ENCODE data around the gene MEGF8.

MEGF8 gene

DNA sequence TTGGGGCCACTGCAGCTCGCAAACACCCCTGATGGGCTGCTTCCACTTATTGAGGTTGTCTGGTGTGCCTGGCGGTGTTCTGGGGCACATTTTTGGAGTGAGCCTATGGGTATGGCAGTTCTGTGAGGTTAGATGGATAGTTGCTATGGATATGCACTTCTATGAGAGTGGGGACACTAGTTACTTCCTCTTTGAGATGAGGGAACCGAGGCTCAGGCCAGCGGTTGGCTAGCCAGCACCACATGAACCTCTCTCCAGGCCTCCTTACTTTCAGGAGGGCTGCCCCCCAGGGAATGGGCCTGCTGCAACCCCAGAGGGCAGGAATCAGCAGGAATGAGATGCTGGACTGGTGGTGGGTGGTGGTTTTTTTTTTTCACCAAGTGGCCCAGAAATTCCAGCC is 37.0 kb upstream of the MEGF8 start:
- TF ChIP-seq, protein P1, sequence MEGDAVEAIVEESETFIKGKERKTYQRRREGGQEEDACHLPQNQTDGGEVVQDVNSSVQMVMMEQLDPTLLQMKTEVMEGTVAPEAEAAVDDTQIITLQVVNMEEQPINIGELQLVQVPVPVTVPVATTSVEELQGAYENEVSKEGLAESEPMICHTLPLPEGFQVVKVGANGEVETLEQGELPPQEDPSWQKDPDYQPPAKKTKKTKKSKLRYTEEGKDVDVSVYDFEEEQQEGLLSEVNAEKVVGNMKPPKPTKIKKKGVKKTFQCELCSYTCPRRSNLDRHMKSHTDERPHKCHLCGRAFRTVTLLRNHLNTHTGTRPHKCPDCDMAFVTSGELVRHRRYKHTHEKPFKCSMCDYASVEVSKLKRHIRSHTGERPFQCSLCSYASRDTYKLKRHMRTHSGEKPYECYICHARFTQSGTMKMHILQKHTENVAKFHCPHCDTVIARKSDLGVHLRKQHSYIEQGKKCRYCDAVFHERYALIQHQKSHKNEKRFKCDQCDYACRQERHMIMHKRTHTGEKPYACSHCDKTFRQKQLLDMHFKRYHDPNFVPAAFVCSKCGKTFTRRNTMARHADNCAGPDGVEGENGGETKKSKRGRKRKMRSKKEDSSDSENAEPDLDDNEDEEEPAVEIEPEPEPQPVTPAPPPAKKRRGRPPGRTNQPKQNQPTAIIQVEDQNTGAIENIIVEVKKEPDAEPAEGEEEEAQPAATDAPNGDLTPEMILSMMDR (IDR thresholded peaks at IDR 0.05; ENCODE audit: low read depth, low read length) = no peak
- no peak for TF ChIP-seq EZH2phosphoT487 (IDR thresholded peaks at IDR 0.05; ENCODE audit: low read depth)
- H3K27ac ChIP-seq (ENCODE audit: low read length) = no peak overlapping the region
- H3K9ac ChIP-seq (ENCODE audit: low read length) = no peak overlapping the region
- H3K4me1 ChIP-seq (ENCODE audit: low read length) = peaks cover 18% of the 10 kb centered on the region
- H3K79me2 ChIP-seq (ENCODE audit: low read length) = peaks cover 19% of the 10 kb centered on the region
- H3K36me3 ChIP-seq (replicated peaks; ENCODE audit: low read depth, low read length) = peaks cover 40% of the 10 kb centered on the region
- H3K4me2 ChIP-seq (ENCODE audit: low read length) = no peak overlapping the region
- H3K27me3 ChIP-seq (ENCODE audit: low read depth, low read length) = no peaks in the 10 kb centered on the region
- H4K20me1 ChIP-seq (ENCODE audit: insufficient read depth, low read length) = peaks cover 16% of the 10 kb centered on the region
- no peak overlapping the region for H2AFZ ChIP-seq (ENCODE audit: low read depth, low read length)
- H3K4me3 ChIP-seq (ENCODE audit: low read length) = no peak overlapping the region
- no peaks in the 10 kb centered on the region for H3K9me3 ChIP-seq (ENCODE audit: insufficient read depth, low read length)

- Histone ChIP-seq H3K27me3 (ENCODE audit: low read depth, low read length) (no peaks in the 10 kb centered on the region), H3K36me3 (replicated peaks; ENCODE audit: low read depth, low read length) (peaks cover 41% of the 10 kb centered on the region)
- TF ChIP-seq, protein P1 (IDR thresholded peaks at IDR 0.05; ENCODE audit: low read depth, low read length) = no peak
- TF ChIP-seq EZH2phosphoT487 (IDR thresholded peaks at IDR 0.05; ENCODE audit: low read depth) = no peak
Observed at GRCh38 chr19:42288881-42289555, 36.4 kb upstream of the MEGF8 start.

DNA sequence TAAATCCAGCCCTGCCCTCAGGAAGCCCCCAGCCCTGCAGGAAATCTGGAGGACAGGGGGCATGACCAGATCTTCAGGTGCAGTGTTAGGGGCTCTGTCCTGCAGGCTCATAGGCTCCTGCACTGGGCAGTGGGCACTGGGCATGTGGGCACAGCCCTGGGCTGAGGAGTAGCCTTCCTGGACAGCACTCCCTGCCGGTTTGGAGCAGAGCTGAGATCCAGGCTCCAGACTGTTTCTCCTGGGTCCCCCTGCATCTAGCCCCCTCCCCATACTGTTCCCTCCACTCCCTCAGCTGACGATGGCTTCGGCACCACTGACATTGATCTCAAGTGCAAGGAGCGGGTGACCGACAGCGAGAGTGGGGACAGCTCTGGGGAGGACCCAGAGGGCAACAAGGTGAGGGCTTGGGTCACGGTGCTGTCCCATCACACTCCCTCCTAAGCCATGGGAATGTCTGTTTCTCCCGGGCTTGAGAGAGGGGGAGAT is 35.8 kb upstream of the MEGF8 start:
- Histone ChIP-seq H4K20me1 (ENCODE audit: insufficient read depth, low read length) (peaks cover 15% of the 10 kb centered on the region), H3K4me2 (ENCODE audit: low read length) (no peak overlapping the region), H3K79me2 (ENCODE audit: low read length) (peaks cover 17% of the 10 kb centered on the region), H3K27ac (ENCODE audit: low read length) (no peak overlapping the region), H3K9me3 (ENCODE audit: insufficient read depth, low read length) (no peaks in the 10 kb centered on the region), H3K4me3 (ENCODE audit: low read length) (no peak overlapping the region), H2AFZ (ENCODE audit: low read depth, low read length) (no peak overlapping the region), H3K4me1 (ENCODE audit: low read length) (peaks cover 18% of the 10 kb centered on the region), H3K36me3 (replicated peaks; ENCODE audit: low read depth, low read length) (peaks cover 47% of the 10 kb centered on the region), H3K27me3 (ENCODE audit: low read depth, low read length) (no peaks in the 10 kb centered on the region), H3K9ac (ENCODE audit: low read length) (no peak overlapping the region)
- TF ChIP-seq, protein P1 (IDR thresholded peaks at IDR 0.05; ENCODE audit: low read depth, low read length) = no peak
- TF ChIP-seq EZH2phosphoT487 (IDR thresholded peaks at IDR 0.05; ENCODE audit: low read depth) = no peak

More at GRCh38 chr19:42288881-42289555, 36.4 kb upstream of the MEGF8 start:
- Histone ChIP-seq H4K20me1 (ENCODE audit: insufficient read depth, low read length) (peaks cover 16% of the 10 kb centered on the region), H3K9me3 (ENCODE audit: insufficient read depth, low read length) (no peaks in the 10 kb centered on the region), H3K27ac (ENCODE audit: low read length) (no peak overlapping the region), H3K4me1 (ENCODE audit: low read length) (peaks cover 18% of the 10 kb centered on the region), H3K79me2 (ENCODE audit: low read length) (peaks cover 19% of the 10 kb centered on the region), H3K9ac (ENCODE audit: low read length) (no peak overlapping the region), H2AFZ (ENCODE audit: low read depth, low read length) (no peak overlapping the region), H3K4me3 (ENCODE audit: low read length) (no peak overlapping the region), H3K4me2 (ENCODE audit: low read length) (no peak overlapping the region)

DNA sequence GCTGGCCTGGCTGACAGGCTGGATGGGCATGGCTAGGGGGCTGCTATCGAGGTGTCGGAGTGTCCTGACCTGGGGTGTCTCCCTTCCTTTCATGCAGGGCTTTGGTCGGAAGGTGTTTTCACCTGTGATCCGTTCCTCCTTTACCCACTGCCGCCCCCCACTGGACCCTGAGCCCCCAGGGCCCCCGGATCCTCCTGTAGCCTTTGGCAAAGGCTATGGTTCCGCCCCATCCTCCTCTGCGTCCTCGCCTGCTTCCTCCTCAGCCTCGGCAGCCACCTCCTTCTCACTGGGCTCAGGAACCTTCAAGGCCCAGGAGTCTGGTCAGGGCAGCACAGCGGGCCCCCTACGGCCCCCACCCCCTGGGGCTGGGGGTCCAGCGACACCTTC is 35.3 kb upstream of the MEGF8 start:
- no peak for TF ChIP-seq EZH2phosphoT487 (IDR thresholded peaks at IDR 0.05; ENCODE audit: low read depth)
- TF ChIP-seq, protein P1 (IDR thresholded peaks at IDR 0.05; ENCODE audit: low read depth, low read length) = no peak
- H3K4me2 ChIP-seq (ENCODE audit: low read length) = no peak overlapping the region
- H3K4me3 ChIP-seq (ENCODE audit: low read length) = no peak overlapping the region
- no peaks in the 10 kb centered on the region for H3K27me3 ChIP-seq (ENCODE audit: low read depth, low read length)
- H3K36me3 ChIP-seq (replicated peaks; ENCODE audit: low read depth, low read length) = peaks cover 47% of the 10 kb centered on the region
- peaks cover 10% of the 10 kb centered on the region for H4K20me1 ChIP-seq (ENCODE audit: insufficient read depth, low read length)
- no peaks in the 10 kb centered on the region for H3K9me3 ChIP-seq (ENCODE audit: insufficient read depth, low read length)
- H3K79me2 ChIP-seq (ENCODE audit: low read length) = peaks cover 12% of the 10 kb centered on the region
- peaks cover 13% of the 10 kb centered on the region for H3K4me1 ChIP-seq (ENCODE audit: low read length)
- no peak overlapping the region for H3K9ac ChIP-seq (ENCODE audit: low read length)
- no peak overlapping the region for H3K27ac ChIP-seq (ENCODE audit: low read length)
- H2AFZ ChIP-seq (ENCODE audit: low read depth, low read length) = no peak overlapping the region
